MM.1S (cell line): ENCODE measurements around the gene MYMK.

Experiments used
- CTCF ChIP-seq: fragments of 300-600 bp; sonication (generic); IDR thresholded peaks from 2 replicates; pipeline ENCODE4 v1.5.1; 2016; ENCODE audit warnings: antibody characterized with exemption, low read length, mixed read lengths
- EZH2 ChIP-seq: fragments of 300-600 bp; sonication (generic); optimal IDR thresholded peaks from 2 replicates; pipeline ENCODE3; 2017; ENCODE audit warnings: low read depth, mild to moderate bottlenecking, antibody characterized with exemption, low read length, mixed read lengths
- EZH2phosphoT487 ChIP-seq: fragments of 300-600 bp; sonication (generic); IDR thresholded peaks from 2 replicates; pipeline ENCODE4 v1.6.1; 2018; ENCODE audit warnings: antibody characterized with exemption, low read length

- TF ChIP-seq CTCF (no peak), EZH2phosphoT487 (no peak), EZH2 (no peak)
Measured at GRCh38 chr9:133538851-133539833, 14.4 kb upstream of the MYMK start.
